GM18520 (cell line): Measurements from ENCODE around the gene BPIFA2.
"Not testable (repeated sequence)": the region's sequence is repeated elsewhere in the genome, so short reads cannot be mapped to it uniquely, and the experiment has no call there.

Experiments
- ATAC-seq: cut with Tn5 transposase; IDR thresholded peaks from one replicate; pipeline ENCODE4 v1.9.1; 2021; ENCODE audit not compliant: unreplicated experiment

BPIFA2 gene

GRCh38 chr20:33160681-33161080 lies 7.3 kb upstream of the BPIFA2 start:
- no peak for ATAC-seq

GRCh38 chr20:33162313-33162712 lies 5.6 kb upstream of the BPIFA2 start:
- ATAC-seq: no peak

GRCh38 chr20:33162753-33163152 lies 5.2 kb upstream of the BPIFA2 start:
- ATAC-seq: no peak

- no peak for ATAC-seq
Measured at GRCh38 chr20:33163856-33164762, 3.9 kb upstream of the BPIFA2 start.

- no peak for ATAC-seq
Measured at GRCh38 chr20:33164763-33165095, 3.2 kb upstream of the BPIFA2 start.

GRCh38 chr20:33165416-33166055 lies 2.4 kb upstream of the BPIFA2 start:
- ATAC-seq: no peak

- ATAC-seq: no peak
Measured at GRCh38 chr20:33166533-33167113, 1.3 kb upstream of the BPIFA2 start.

- no peak for ATAC-seq
Measured at GRCh38 chr20:33169176-33169794, 1.3 kb downstream of the BPIFA2 start.

GRCh38 chr20:33172781-33173180 lies 4.8 kb downstream of the BPIFA2 start:
- ATAC-seq: no peak

GRCh38 chr20:33175123-33175522 lies 7.2 kb downstream of the BPIFA2 start:
- no peak for ATAC-seq

- ATAC-seq: no peak
Measured at GRCh38 chr20:33176101-33176500, 8.1 kb downstream of the BPIFA2 start.

GRCh38 chr20:33177866-33178265 lies 9.9 kb downstream of the BPIFA2 start:
- no peak for ATAC-seq

- ATAC-seq: no peak
Measured at GRCh38 chr20:33178726-33179125, 10.8 kb downstream of the BPIFA2 start.

- ATAC-seq: no peak
Measured at GRCh38 chr20:33180169-33180568, 12.2 kb downstream of the BPIFA2 start.

GRCh38 chr20:33181482-33182093 lies 13.6 kb downstream of the BPIFA2 start:
- ATAC-seq: no peak

GRCh38 chr20:33183312-33183711 lies 15.4 kb downstream of the BPIFA2 start:
- no peak for ATAC-seq

- not testable (repeated sequence) for ATAC-seq
Measured at GRCh38 chr20:33185031-33185590, 17.2 kb downstream of the BPIFA2 start.

GRCh38 chr20:33187491-33187890 lies 19.5 kb downstream of the BPIFA2 start:
- no peak for ATAC-seq

GRCh38 chr20:33188421-33188820 lies 20.5 kb downstream of the BPIFA2 start:
- ATAC-seq: no peak

- no peak for ATAC-seq
Measured at GRCh38 chr20:33191484-33191883, 23.5 kb downstream of the BPIFA2 start.

- ATAC-seq: no peak
Measured at GRCh38 chr20:33191955-33192354, 24.0 kb downstream of the BPIFA2 start.
